ENCODE results near the gene ACSL1. TPM values are rescaled to one million over a fixed set of nuclear protein-coding genes. Genes with fewer than 3 reads are reported as not detected.

The ACSL1 gene
- total and polyA plus RNA-seq, 2 donors from 2014 or later, result 98.1 to 322 TPM

DNA sequence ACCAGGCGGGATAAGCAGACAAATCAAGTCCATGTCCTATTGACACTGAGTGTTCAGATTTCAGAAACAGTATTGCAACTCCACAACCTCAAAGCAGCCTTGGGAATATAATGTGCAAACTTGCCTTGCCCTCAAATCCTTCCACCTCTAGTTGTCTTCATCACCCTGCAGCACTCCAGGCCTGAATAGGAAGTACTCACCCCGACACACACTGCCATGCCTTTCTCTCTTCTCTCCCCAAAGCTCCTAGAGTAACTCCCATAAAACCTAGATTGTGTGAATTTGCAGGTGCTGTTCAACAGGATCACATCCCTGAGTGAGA lies 19.6 kb downstream of the ACSL1 start:
- FAIRE-seq (no peak), DNase-seq (no peak)
- TF ChIP-seq, protein P1, sequence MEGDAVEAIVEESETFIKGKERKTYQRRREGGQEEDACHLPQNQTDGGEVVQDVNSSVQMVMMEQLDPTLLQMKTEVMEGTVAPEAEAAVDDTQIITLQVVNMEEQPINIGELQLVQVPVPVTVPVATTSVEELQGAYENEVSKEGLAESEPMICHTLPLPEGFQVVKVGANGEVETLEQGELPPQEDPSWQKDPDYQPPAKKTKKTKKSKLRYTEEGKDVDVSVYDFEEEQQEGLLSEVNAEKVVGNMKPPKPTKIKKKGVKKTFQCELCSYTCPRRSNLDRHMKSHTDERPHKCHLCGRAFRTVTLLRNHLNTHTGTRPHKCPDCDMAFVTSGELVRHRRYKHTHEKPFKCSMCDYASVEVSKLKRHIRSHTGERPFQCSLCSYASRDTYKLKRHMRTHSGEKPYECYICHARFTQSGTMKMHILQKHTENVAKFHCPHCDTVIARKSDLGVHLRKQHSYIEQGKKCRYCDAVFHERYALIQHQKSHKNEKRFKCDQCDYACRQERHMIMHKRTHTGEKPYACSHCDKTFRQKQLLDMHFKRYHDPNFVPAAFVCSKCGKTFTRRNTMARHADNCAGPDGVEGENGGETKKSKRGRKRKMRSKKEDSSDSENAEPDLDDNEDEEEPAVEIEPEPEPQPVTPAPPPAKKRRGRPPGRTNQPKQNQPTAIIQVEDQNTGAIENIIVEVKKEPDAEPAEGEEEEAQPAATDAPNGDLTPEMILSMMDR (IDR thresholded peaks at IDR 0.05; ENCODE audit: borderline replicate concordance, extremely low read depth, insufficient read depth), result no peak
- Histone ChIP-seq H3K27me3 (ENCODE audit: control insufficient read depth, insufficient read depth, low read length) (no peaks in the 10 kb centered on the region), H3K27ac (ENCODE audit: low read depth in 2 of 2, low read length in 2 of 2) (peak overlapping the region; percentile 82 to 94), H3K4me1 (ENCODE audit: control insufficient read depth in 2 of 3, insufficient read depth in 2 of 3, low read depth in 1 of 3, low read length in 3 of 3) (peaks cover 4 to 38% (median 31%) of the 10 kb centered on the region in 3 donors), H3K36me3 (ENCODE audit: control insufficient read depth in 2 of 3, insufficient read depth in 3 of 3, low read length in 3 of 3) (peaks cover 0 to 5% (median 0%) of the 10 kb centered on the region in 3 donors), H3K4me3 (ENCODE audit: low read length in 3 of 3) (peak overlapping the region in 2 of 3 donors; percentile 46 to 57), H3K9me3 (ENCODE audit: control insufficient read depth in 2 of 3, insufficient read depth in 1 of 3, low read length in 3 of 3) (no peaks in the 10 kb centered on the region), H3K9ac (ENCODE audit: low read length in 3 of 3) (peak overlapping the region in 2 of 3 donors; percentile 20 to 23)
- intact Hi-C loops (cut with DNase I), result no loop called here

DNA sequence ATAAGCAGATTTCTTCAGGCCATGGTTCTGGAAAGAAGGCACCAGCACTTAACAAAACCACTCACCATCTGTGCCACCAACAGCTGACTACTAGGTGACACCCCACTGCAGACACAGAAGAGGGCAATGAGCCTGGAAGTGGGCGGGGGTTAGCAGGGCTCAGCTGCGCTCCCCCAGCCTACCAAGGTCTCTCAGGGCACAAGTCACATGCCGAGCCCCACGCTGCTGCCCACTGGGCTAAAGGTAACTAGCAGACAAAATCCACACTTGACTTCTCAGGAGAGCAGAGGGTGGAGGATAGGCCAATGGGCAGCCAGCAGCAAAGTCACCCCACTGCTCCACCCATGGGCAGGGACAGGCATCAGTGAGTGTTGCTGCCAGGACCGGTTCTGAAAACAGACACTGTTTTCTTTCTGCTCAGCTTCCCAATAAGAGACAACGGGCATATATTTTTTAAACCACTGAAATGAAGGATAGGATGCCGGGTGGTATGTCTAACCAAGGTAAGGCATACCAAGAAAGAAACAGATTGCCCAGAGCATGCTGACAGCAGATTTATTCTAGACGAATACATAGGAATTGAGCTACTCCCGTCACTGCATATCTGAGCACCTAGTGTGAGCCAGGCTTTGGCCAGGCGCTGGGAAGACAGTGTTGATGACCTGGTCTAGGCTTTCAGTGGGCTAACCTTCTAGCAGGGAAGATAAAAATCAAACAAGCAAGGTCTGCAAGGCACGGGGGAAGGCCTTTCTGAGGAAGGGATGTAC lies 20.1 kb downstream of the ACSL1 start:
- H3K9me3 ChIP-seq (ENCODE audit: control insufficient read depth in 2 of 3, insufficient read depth in 1 of 3, low read length in 3 of 3), result no peaks in the 10 kb centered on the region
- H3K27me3 ChIP-seq (ENCODE audit: control insufficient read depth, insufficient read depth, low read length), result no peaks in the 10 kb centered on the region
- peak; percentile 87 for FAIRE-seq
- peak overlapping the region; percentile 82 to 94 for H3K27ac ChIP-seq (ENCODE audit: low read depth in 2 of 2, low read length in 2 of 2)
- H3K4me3 ChIP-seq (ENCODE audit: low read length in 3 of 3), result peak overlapping the region in 2 of 3 donors; percentile 57 to 80
- H3K4me1 ChIP-seq (ENCODE audit: control insufficient read depth in 2 of 3, insufficient read depth in 2 of 3, low read depth in 1 of 3, low read length in 3 of 3), result peaks cover 4 to 36% (median 30%) of the 10 kb centered on the region in 3 donors
- peak; percentile 50 to 89 (median 66) for DNase-seq
- H3K9ac ChIP-seq (ENCODE audit: low read length in 3 of 3), result peak overlapping the region in 2 of 3 donors; percentile 23 to 46
- TF ChIP-seq, protein P1 (IDR thresholded peaks at IDR 0.05; ENCODE audit: borderline replicate concordance, extremely low read depth, insufficient read depth), result no peak
- intact Hi-C loops (cut with DNase I), result no loop called here
- peaks cover 0 to 5% (median 0%) of the 10 kb centered on the region in 3 donors for H3K36me3 ChIP-seq (ENCODE audit: control insufficient read depth in 2 of 3, insufficient read depth in 3 of 3, low read length in 3 of 3)

DNA sequence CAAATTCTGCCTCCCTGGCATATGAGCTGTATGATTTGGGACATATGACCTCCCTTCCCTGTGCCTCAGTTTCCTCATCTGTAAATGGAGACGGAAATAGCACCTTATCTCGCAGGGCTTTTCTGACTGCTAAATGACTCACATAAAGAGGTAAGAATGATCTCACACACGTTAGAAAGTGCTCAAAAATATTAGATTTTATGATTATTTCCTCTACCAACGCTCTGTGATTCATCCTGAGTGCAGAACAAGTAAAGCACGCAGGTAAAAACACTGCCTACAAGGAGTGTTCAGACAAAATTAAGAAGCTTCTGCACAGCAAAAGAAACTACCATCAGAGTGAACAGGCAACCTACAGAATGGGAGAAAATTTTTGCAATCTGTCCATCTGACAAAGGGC lies 21.1 kb downstream of the ACSL1 start:
- intact Hi-C loops (cut with DNase I), result no loop called here
- no peak for FAIRE-seq

More for the DNA sequence above, 21.1 kb downstream of the ACSL1 start:
- H3K36me3 ChIP-seq (ENCODE audit: control insufficient read depth in 2 of 3, insufficient read depth in 3 of 3, low read length in 3 of 3), result peaks cover 0 to 8% (median 0%) of the 10 kb centered on the region in 3 donors
- DNase-seq, result no peak
- TF ChIP-seq, protein P1 (IDR thresholded peaks at IDR 0.05; ENCODE audit: borderline replicate concordance, extremely low read depth, insufficient read depth), result no peak
- H3K9me3 ChIP-seq (ENCODE audit: control insufficient read depth in 2 of 3, insufficient read depth in 1 of 3, low read length in 3 of 3), result no peaks in the 10 kb centered on the region
- H3K4me3 ChIP-seq (ENCODE audit: low read length in 3 of 3), result peak overlapping the region in 2 of 3 donors; percentile 57 to 80
- no peaks in the 10 kb centered on the region for H3K27me3 ChIP-seq (ENCODE audit: control insufficient read depth, insufficient read depth, low read length)
- H3K9ac ChIP-seq (ENCODE audit: low read length in 3 of 3), result peak overlapping the region in 1 of 3 donors; percentile 32
- H3K4me1 ChIP-seq (ENCODE audit: control insufficient read depth in 2 of 3, insufficient read depth in 2 of 3, low read depth in 1 of 3, low read length in 3 of 3), result peaks cover 4 to 35% (median 22%) of the 10 kb centered on the region in 3 donors
- peak overlapping the region; percentile 34 to 35 for H3K27ac ChIP-seq (ENCODE audit: low read depth in 2 of 2, low read length in 2 of 2)

Data from kidney (tissue), 14 donors.